Measurements from ENCODE around the gene MAPK8.

MAPK8 gene

DNA sequence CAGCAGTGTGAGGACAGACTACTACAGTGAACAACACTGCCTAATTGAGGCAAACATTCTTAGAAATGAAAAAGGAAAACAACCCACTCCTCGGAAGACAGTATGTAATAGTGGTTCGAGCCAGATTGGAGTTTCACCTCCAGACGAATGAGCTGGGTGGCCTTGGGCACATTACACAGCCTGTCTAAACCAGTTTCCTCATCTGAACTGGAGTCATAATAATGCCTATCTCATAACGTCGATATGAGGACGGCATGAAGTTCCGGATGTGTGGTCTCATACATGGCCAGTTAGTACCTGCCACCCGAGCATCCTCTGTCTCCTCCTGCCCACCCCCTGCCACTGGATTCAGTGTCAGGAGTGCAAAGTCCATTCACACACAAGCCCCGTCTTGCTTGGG is 16.2 kb upstream of the MAPK8 start:
- DNase-seq (ENCODE audit: insufficient read length, low spot score) (no peak), FAIRE-seq (no peak)

DNA sequence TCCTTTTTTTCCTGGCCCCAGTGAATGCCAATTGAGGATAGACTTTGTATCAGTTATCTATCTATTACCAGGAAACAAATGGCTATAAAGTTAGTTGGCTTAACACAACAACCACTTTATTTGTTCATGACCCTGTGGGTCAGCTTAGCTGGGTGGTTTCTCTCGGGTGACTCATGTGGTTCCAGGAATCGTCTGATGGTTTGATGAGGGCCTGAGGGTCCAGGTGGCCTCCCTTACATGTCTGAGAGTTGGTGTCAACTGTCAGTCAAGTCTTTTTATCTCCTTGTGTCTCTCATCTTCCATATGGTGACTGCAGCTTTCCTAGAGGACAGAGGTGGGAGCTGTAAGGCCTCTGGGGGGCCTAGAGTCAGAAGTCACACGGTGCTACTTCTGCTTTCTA is 15.3 kb upstream of the MAPK8 start:
- DNase-seq (ENCODE audit: insufficient read length, low spot score) (no peak), FAIRE-seq (no peak)

DNA sequence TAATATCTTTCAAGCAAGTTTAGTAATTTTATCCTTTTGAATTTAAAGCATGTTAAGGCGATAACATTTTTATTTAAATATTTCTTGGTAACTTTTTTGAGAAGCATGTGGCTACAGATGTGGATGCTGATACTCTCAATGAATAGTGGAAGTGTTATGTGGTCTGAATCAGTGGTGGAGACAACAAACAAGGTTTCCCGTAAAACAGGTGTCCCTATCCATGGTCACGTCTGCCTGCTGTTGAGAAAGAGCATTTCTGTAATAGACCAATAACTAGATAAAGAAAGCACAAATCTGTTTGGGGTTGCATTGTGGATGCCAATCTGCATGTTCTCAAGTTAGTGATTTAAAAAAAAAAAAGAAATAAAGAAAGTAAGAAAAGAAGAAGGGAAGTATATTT is 13.9 kb upstream of the MAPK8 start:
- DNase-seq (ENCODE audit: insufficient read length, low spot score) (no peak), FAIRE-seq (no peak)

DNA sequence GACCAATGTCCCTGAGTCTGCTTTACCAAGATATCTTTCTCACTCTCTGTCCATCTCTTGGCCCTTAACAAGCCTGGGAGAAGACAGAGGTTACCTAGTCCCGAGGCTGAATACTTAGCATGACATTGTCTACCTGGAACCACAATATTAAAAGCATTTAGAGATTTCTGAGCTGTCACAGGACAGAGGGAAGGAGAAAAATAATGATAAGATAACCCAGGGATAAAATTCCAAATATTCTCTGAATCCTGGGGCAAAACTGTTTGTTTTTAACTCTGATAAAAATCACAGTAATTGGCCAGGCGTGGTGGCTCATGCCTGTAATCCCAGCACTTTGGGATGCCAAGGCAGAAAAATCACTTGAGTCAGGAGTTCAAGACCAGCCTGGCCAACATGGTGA is 12.0 kb upstream of the MAPK8 start:
- FAIRE-seq (no peak), DNase-seq (ENCODE audit: insufficient read length, low spot score) (no peak)

DNA sequence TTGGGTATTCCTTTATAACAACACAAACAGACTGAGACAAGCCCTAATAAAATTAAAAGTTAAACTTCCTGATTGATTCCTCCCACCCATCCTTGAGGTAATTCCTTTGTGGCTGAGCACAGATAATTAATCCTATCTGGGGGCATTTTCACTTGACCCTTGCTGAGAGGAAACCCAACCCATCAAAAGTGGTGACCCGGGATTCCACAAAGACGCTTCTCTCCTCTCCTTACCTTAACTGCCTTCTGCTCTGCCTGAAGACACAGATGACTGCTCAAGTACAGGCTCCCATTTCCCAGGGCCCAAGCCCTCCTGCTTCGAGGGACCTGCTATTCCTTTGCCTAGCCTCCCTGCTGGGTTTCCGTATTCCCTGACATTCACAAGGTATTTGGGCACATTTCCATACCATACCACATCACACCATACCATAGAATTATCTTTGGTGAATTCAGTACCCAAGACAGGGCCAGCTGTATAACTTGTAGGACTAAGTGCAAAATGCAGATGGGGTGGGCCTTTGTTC is 9.8 kb upstream of the MAPK8 start:
- no peak for FAIRE-seq
- no peak for DNase-seq (ENCODE audit: insufficient read length, low spot score)

DNA sequence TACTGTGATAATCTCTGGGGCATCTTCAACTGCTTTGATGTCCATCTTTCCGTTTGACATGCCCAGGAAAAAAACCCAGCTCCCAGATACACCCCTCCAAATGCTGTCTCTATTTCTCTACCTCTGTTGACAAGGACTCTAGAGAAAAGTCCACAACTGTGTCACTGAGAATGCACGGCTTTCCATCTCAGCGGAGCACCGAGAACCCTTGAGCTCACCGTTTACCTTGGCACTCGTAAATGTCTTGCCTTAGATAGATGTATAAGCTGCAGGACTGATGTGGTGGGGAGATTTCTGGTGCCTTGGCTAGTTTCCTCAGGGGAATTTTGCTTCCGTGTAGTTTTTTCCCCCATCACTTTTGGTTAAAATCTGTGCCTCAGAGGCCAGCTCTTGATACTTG is 7.4 kb upstream of the MAPK8 start:
- DNase-seq (ENCODE audit: insufficient read length, low spot score), result no peak
- no peak for FAIRE-seq

DNA sequence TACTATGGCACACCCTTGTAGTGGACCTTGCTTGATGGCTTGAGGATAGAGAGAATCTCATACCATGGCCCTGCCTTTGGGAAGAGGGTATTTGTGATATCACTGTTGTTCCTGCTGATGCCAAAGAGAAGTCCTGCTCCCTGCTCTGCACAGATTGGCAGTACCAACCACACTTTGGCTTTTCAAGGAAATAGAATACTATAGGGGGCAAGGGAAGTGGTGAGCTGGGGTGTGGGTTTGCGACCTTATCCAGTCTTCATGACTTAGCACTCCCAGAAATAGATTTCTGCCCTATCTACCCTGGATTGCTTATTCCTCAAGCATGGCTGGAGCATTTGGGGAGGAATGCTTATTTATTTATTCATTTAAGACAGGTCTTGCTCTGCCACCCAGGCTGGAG is 6.8 kb upstream of the MAPK8 start:
- FAIRE-seq (no peak), DNase-seq (ENCODE audit: insufficient read length, low spot score) (no peak)

DNA sequence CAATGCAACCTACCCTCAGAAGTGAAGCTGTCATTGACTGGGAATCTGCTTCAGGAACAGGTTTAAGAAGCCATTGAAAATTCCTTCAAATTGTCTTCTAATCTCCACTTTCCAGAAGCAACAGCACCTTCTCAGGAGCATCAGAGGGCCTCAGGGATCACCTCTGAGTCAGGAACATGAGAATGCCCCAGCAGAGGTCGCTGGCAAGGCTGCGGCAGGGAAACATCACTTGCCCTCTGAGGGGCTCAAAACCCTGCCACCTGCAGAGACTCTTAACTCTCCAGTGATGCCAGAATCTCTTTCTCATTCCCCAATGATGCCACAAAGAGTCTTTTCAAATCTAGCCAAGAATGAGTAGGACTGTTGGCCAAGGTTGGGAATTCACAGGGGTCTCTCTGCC is 5.9 kb upstream of the MAPK8 start:
- FAIRE-seq, result no peak
- DNase-seq (ENCODE audit: insufficient read length, low spot score), result no peak

DNA sequence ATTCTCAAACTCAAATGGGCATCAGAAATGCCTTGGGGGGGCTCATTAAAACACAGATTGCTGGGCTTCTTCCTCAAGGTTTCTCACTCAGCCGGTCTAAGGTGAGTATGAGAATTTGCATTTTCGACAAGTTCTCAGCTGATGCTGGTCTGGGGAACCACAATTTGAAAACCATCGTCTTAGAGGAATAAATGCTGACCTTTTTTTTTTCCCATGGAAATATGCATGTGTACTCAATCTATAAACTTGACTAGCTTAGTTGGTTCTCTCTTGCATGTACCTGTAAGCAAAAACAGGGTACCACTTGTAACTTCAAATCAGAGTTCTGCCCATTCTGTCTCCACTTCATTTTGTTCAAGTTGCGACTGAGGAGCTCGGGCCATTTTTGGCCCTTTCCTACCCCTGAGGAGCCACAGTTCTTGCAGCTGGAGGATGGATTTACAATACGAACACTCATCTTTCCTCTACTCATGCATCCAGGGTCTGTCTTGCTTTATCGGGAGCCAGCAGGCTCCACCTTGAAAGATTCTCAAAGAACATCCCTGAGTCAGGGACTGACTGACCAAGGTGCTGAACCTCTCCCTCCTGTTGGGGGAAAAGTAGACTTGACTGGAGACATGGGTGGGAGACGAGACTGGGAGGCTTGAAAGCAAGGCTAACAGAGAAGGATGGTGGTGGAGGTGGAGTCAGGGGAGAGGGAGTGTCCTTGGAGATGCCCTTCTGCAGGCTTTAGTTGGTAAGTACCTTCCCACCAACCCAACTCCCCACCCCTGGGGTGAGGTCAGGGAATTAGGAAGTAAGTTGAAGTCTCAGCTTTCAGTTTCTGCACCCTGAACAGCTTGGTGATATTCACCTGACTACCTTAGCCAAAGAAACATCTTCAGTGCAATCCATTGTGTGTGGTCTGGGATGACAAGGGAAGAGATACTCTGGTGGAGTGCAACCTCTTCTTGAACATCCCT is 3.7 kb upstream of the MAPK8 start:
- DNase-seq (ENCODE audit: insufficient read length, low spot score) (no peak), FAIRE-seq (no peak)

DNA sequence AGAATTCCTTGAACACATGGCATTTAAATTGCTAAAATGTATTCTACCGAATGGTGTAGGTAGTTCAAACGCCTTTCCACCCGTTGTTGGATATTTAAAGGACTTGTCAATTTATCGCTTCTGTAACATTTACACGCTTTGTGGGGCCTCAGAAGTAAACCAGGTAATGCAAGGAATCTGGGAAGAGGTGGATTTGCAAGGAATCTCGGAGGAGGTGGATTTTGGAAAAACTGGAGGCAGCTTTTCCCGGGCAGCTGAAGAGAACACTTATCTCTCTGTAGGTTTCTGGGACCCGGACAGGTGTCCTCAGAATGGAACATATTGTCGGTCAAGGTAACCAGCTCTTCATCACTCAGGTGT is 592 bp upstream of the MAPK8 start:
- FAIRE-seq (peak; percentile 81), DNase-seq (ENCODE audit: insufficient read length, low spot score) (no peak)

DNA sequence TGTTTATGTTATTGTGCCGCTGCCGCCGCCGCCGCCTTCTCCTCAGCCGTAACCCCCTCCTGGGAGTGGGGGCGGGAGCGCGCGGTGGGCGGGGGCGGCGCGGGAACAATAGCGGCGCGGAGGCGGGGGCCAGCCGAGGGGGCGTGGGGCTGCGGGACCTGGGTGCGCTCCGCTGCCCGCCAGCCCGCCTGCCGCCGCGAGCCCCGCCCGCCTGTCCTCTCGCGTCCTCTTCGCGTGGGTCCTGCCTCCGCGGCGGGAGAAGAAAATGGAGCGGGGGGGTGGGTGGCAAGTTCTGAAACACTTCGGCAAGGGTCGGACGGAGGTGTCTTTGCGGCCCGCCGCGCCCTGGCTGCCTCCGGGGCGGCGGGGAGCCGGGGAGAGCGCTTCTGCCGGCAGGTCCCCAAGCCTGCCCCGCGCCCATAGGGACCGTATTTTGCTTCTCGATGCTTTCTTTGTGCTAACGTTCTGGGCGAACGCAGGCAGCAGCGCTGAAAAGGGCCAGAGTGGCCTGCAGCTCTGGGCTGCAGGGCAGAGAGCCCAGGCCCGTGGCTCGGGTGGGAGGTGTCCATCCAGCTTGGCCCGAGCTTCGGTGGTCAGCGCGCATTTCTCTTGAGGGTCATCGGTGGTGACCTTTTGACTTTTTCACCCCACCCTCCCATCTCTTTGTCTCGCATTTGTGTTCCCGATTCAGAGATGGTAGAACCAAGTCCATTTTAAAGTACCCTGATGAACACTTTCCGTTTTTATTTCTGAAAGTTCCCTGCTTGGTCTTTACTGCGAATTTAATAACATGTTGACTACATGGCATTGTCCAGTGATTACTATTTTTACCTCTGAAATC is 613 bp downstream of the MAPK8 start:
- FAIRE-seq, result no peak

DNA sequence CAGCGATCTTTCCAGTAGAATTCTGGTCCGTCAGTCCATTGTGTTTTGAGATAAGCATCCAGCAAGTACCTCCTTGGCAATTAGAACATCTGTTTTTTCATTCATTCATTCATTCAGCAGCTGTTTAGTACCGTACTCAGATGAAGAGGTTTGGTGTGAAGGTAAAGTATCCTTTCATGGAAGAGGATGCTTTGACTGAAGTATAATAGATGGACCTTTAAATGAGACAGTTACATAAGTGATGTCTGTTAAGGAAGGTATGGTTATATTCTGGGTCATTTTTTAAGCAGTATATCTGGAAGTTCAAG is 1.2 kb downstream of the MAPK8 start:
- FAIRE-seq (no peak), DNase-seq (ENCODE audit: insufficient read length, low spot score) (no peak)

More for the DNA sequence above, 613 bp downstream of the MAPK8 start:
- peak; percentile 33 for DNase-seq (ENCODE audit: insufficient read length, low spot score)

DNA sequence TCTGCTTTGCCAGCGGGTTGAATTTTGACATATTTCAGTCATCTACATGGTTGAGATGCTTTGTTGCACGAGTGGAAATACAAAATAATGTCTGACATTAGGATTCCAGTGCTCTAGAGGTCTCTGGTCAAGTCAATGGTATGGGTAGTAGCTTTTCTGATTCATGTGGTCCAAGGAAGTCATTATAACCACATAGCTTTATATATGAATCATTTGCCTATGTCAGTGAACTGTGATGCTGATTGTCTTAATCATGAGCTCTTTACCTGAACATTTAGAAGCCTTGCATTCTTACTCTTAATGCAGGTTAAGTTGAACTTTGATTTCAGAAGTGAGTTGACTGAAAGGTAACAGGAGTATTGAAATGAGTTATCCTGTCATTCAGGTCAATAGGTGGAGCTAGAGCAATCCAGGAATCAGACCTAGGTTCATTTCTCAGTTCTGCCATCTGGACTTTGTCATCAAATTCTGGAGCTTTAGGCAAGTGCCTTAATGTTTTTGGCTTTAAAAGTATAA is 3.3 kb downstream of the MAPK8 start:
- DNase-seq (ENCODE audit: insufficient read length, low spot score), result peak; percentile 18
- no peak for FAIRE-seq

DNA sequence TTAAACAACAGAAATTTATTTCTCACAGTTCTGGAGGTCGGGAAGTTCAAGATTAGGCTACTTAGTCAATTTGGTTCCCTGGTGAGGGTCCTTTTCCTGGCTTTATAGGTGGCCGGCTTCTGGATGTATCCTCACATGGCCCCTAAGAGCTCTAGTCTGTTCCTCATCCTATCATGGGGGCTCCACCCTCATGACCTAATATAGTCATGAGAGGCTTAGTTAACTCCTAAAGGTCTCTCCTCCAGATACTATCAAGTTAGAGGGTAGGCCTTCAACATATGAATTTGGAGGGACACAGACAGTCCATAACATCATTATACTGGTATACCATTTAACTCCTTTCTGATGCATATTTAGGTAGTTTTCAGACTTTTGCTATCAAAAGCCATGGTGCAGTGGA is 7.6 kb downstream of the MAPK8 start:
- FAIRE-seq (no peak), DNase-seq (ENCODE audit: insufficient read length, low spot score) (no peak)

DNA sequence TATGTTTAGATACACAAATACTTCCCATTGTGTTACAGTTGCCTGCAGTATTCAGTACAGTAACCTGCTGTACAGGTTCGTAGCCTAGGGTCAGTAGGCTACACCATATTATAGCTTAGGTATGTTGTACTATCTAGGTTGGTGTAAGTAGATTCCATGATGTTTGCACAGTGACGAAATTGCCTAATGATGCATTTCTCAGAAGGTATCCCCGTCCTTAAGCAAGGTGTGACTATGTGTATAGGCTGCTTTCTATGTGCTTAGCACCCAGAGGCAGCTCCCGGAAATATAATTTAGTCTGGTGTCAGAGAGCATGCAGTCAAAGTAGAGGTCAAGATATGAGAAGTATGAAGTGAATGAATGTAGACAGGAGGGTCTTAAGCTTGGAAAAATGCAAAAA is 9.8 kb downstream of the MAPK8 start:
- FAIRE-seq (no peak), DNase-seq (ENCODE audit: insufficient read length, low spot score) (no peak)

DNA sequence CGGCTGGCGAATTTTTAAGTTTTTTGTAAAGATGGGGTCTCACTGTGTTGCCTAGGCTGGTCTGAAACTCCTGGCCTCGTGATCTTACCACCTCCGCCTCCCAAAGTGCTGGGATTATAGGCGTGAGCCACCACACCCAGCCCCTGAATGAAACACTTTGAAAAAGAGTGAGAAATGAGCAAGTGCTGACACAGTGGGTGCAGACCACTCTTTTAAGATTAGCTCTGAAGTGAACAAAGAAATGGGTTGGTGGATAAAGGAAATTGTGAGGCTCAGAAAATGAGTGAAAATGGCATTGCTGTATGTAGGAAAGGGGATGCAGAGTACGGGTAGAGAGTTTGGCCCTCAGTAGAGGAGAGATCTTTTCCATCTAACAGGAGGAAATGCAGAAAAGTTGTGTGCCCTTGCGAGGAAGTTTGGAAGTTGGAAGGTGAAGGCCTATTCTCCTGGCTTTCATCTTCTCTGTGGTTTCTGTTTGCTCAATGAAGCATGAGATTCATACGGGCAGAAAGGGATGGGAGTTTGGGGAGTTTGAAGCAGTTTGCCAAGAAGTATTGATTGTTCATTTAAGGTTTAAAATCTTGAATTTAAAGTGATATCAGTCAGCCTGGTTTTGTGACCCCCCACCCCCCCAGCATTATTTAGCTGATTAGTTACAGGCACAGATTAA is 11.0 kb downstream of the MAPK8 start:
- no peak for FAIRE-seq
- DNase-seq (ENCODE audit: insufficient read length, low spot score), result no peak

DNA sequence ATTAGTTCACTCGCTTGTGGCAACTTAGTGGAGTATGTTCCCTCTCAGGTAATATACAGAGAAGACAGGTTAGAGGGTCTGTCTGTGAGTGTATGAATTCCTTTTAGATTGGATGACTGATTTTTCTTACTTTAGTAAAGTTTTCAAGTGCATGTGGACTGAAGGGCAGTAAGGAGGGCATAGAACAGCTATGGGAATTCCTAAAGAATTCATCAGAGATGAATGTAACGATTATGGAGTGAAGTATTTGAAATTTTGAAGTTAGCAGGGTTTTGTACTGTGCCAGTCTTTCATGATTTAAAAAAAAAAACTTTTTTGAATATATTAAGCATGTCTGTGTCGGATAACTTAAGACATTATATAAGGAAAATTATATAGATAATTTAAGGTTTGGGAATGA is 15.5 kb downstream of the MAPK8 start:
- FAIRE-seq (no peak), DNase-seq (ENCODE audit: insufficient read length, low spot score) (no peak)

DNA sequence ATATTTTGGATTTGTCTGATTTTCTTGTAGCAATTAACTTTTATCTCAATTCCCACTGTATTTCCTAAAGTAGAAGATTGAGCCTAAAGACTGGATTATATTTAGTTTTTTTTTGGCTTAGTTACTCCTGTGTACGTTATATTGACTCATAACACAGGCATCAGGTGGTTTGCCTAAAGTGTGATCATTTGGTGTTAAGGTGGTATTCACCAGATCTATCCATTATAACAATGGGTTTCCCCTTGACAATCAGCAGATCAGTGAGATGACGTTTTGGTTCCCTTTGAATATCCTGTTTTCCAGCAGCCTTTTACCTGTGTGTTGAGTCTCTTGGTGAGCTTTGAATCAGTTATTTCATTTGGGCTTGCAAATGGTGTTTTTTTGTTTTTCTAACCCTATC is 18.1 kb downstream of the MAPK8 start:
- DNase-seq (ENCODE audit: insufficient read length, low spot score) (no peak), FAIRE-seq (peak; percentile 23)

DNA sequence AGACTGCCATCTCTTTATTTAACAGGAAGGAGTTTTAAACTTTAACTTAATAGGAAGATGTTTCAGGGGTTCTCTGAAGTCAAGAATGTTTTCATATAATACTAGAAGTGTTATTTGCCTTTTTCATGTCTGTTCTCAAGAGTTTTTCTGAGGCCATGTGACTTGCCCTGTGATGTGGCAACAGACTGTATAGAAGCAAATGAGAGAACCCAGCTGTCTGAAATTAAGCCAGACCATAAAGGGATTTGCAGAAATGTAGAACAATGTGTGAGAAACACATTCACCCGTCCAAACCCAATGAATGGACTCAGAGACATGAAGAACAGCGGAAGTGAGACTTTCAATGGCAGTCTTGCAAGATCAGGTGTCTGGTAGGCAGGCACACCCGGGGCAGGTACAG is 23.8 kb downstream of the MAPK8 start:
- DNase-seq (ENCODE audit: insufficient read length, low spot score), result no peak
- no peak for FAIRE-seq

DNA sequence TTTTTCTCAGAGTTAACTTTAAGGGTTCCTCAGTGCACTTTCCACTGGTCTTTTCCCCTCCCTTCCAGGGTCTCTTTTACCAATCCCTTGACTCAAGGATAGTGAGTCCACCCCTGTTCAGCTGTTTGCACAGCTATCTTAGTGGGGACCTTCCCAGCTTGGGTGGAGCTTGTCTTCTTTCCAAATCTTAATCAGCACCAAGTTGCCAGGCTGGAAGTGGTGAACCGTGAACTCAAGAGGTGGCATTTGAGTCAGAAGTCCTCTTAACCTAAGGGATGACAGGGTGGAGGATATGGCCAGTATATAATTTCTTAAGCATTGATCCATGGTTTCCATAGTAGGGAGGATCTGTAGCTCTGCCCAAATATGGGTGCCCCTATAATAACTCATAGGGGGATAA is 25.0 kb downstream of the MAPK8 start:
- DNase-seq (ENCODE audit: insufficient read length, low spot score), result no peak
- FAIRE-seq, result no peak

All from GM19239 (cell line).